SK-N-SH (cell line): ENCODE measurements around the gene RGS10. TPM values are rescaled to one million over a fixed set of nuclear protein-coding genes. Genes with fewer than 3 reads are reported as not detected.

Source experiments
- CTCF ChIA-PET: fragments of 300-600, 350-600 bp; formaldehyde crosslinking; extraction: SDS; loops from one replicate; lab custom pipeline; 2021; lab: Yijun Ruan, JAX
- POLR2A ChIA-PET: fragments of 350-600 bp; sonication (Branson Sonifier 250); formaldehyde crosslinking; extraction: SDS; loops from one replicate; lab custom pipeline; 2020; ENCODE audit warnings: antibody characterized with exemption, inconsistent platforms; lab: Yijun Ruan, JAX
- DNase-seq: peaks from one replicate; pipeline ENCODE4 v3.0.0; 2012
- H2AFZ ChIP-seq: fragments of 200-600 bp; sonication (generic); 2 replicates; pipeline ENCODE4 v1.8.1; 2016; ENCODE audit warnings: antibody characterized with exemption, mild to moderate bottlenecking, low read depth
- H3F3A ChIP-seq: fragments of 200-600 bp; sonication (generic); replicated peaks from 2 replicates; pipeline ENCODE3; 2016; ENCODE audit warnings: antibody characterized with exemption, mild to moderate bottlenecking; ENCODE audit not compliant: insufficient read depth
- H3K27ac ChIP-seq, 2 experiments: fragments of 200-500 bp in 1 of 2; fragments of 200-600 bp in 1 of 2; sonication (Bioruptor generic) in 1 of 2; sonication (generic), shearing (Covaris generic) in 1 of 2; 2 replicates each; pipeline versions ENCODE4 v1.5.1 to v1.6.1; 2014 to 2016; ENCODE audit warnings: low read depth in 2 of 2, inconsistent platforms in 1 of 2, low read length in 1 of 2, mild to moderate bottlenecking in 1 of 2, mixed read lengths in 1 of 2
- H3K27me3 ChIP-seq: fragments of 200-600 bp; sonication (generic), shearing (Covaris generic); 2 replicates; pipeline ENCODE4 v1.6.1; 2016; ENCODE audit warnings: mixed run types; ENCODE audit not compliant: insufficient read depth
- H3K36me3 ChIP-seq, 2 experiments: fragments of 200-500 bp in 1 of 2; fragments of 200-600 bp in 1 of 2; sonication (Bioruptor generic) in 1 of 2; sonication (generic) in 1 of 2; replicated peaks in 1 of 2; 2 replicates each; pipeline versions ENCODE3 to v1.5.1; 2014 to 2016; ENCODE audit warnings: low read length in 1 of 2, mild to moderate bottlenecking in 1 of 2; ENCODE audit not compliant: insufficient read depth in 2 of 2, control insufficient read depth in 1 of 2
- H3K4me1 ChIP-seq, 2 experiments: fragments of 200-500 bp in 1 of 2; fragments of 200-600 bp in 1 of 2; sonication (Bioruptor generic) in 1 of 2; sonication (generic), shearing (Covaris generic) in 1 of 2; 2 replicates each; pipeline versions ENCODE4 v1.5.1 to v1.6.1; 2014 to 2016; ENCODE audit warnings: low read depth in 1 of 2, low read length in 1 of 2, mixed run types in 1 of 2; ENCODE audit not compliant: insufficient read depth in 2 of 2, control insufficient read depth in 1 of 2
- H3K4me2 ChIP-seq: fragments of 200-600 bp; sonication (generic), shearing (Covaris generic); 2 replicates; pipeline ENCODE4 v1.6.1; 2017; ENCODE audit warnings: mixed run types
- H3K4me3 ChIP-seq, 2 experiments: fragments of 200-500 bp in 1 of 2; fragments of 200-600 bp in 1 of 2; sonication (Bioruptor generic) in 1 of 2; sonication (generic), shearing (Covaris generic) in 1 of 2; 2 replicates each; pipeline versions ENCODE4 v1.5.1 to v1.8.1; 2014 to 2016; ENCODE audit warnings: low read depth in 2 of 2, inconsistent platforms in 1 of 2, low read length in 1 of 2, mild to moderate bottlenecking in 1 of 2, mixed read lengths in 1 of 2, moderate library complexity in 1 of 2
- H3K79me2 ChIP-seq: fragments of 200-600 bp; sonication (generic); 2 replicates; pipeline ENCODE4 v1.8.1; 2017; ENCODE audit warnings: mild to moderate bottlenecking; ENCODE audit not compliant: insufficient read depth
- H3K9ac ChIP-seq: fragments of 200-600 bp; sonication (generic); 2 replicates; pipeline ENCODE4 v1.6.1; 2017; ENCODE audit warnings: mixed run types
- H3K9me2 ChIP-seq: fragments of 200-600 bp; sonication (generic); 2 replicates; pipeline ENCODE4 v1.6.1; 2017; ENCODE audit warnings: mixed run types
- H3K9me3 ChIP-seq: fragments of 200-600 bp; sonication (generic); 2 replicates; pipeline ENCODE4 v1.6.1; 2017; ENCODE audit warnings: mixed run types, mild to moderate bottlenecking, moderate library complexity
- H4K20me1 ChIP-seq: fragments of 200-600 bp; sonication (generic); 2 replicates; pipeline ENCODE4 v1.6.1; 2017; ENCODE audit warnings: mild to moderate bottlenecking, mixed run types; ENCODE audit not compliant: insufficient read depth
- CHD2 ChIP-seq: fragments of 150-350 bp; IDR thresholded peaks from 2 replicates; pipeline ENCODE4 v1.6.1; 2018; ENCODE audit warnings: low read length; ENCODE audit not compliant: partially characterized antibody
- EP300 ChIP-seq, 2 experiments: IDR thresholded peaks; 2 replicates each; pipeline versions ENCODE4 v1.4.0 to v1.6.1; 2012; ENCODE audit warnings: borderline replicate concordance in 1 of 2, low read depth in 1 of 2, low read length in 1 of 2
- EZH2phosphoT487 ChIP-seq: fragments of 200-600 bp; sonication (generic); IDR thresholded peaks from 2 replicates; pipeline ENCODE4 v1.6.1; 2017; ENCODE audit warnings: low read depth, mixed run types, mild to moderate bottlenecking, antibody characterized with exemption, moderate library complexity, borderline replicate concordance
- FOSL2 ChIP-seq: IDR thresholded peaks from 2 replicates; pipeline ENCODE4 v1.4.0; 2012; ENCODE audit warnings: low read depth, mild to moderate bottlenecking, moderate library complexity, borderline replicate concordance
- FOXM1 ChIP-seq: IDR thresholded peaks from 2 replicates; pipeline ENCODE4 v1.4.0; 2012; ENCODE audit warnings: low read depth, mild to moderate bottlenecking
- MEF2A ChIP-seq: IDR thresholded peaks from 2 replicates; pipeline ENCODE4 v1.4.0; 2012; ENCODE audit warnings: low read depth, borderline replicate concordance
- PBX3 ChIP-seq: IDR thresholded peaks from 2 replicates; pipeline ENCODE4; 2012
- RCOR1 ChIP-seq: fragments of 150-350 bp; IDR thresholded peaks from 2 replicates; pipeline ENCODE4 v1.6.1; 2017; ENCODE audit warnings: antibody characterized with exemption, low read length
- SIN3A ChIP-seq: IDR thresholded peaks from 2 replicates; pipeline ENCODE4 v1.6.1; 2012; ENCODE audit warnings: low read depth, mild to moderate bottlenecking, low read length, moderate library complexity, borderline replicate concordance
- TAF1 ChIP-seq: IDR thresholded peaks from 2 replicates; pipeline ENCODE4 v1.6.1; 2012; ENCODE audit warnings: low read depth, mild to moderate bottlenecking, low read length, moderate library complexity, borderline replicate concordance
- TCF12 ChIP-seq: IDR thresholded peaks from 2 replicates; pipeline ENCODE4 v1.4.0; 2012
- USF2 ChIP-seq: fragments of 150-350 bp; IDR thresholded peaks from 2 replicates; pipeline ENCODE4 v1.6.1; 2017; ENCODE audit warnings: antibody characterized with exemption, low read length, low read depth, borderline replicate concordance
- ZBTB33 ChIP-seq: IDR thresholded peaks from 2 replicates; pipeline ENCODE4 v1.4.0; 2012; ENCODE audit warnings: low read depth, borderline replicate concordance
- WGBS: methylation state at CpG from one replicate; pipeline ENCODE4 v1.1.6; 2017; ENCODE audit warnings: low lambda C conversion rate; 5-methylcytosine and 5-hydroxymethylcytosine counted together
- polyA plus RNA-seq, 3 experiments: library from polyadenylated mRNA; depleted of rRNA; stranded (reverse); fragments of >200 nt; gene quantifications; 2 replicates each; pipeline ENCODE4 v1.2.3, GENCODE V29; 2012

RGS10 gene
- polyA plus RNA-seq, 1 of the 3 experiments (the other 2 are of a cell fraction), result 44.6 TPM

- TF ChIP-seq PBX3 (no peak), EZH2phosphoT487 (no peak)
These were observed 811 bp downstream of the RGS10 start (continued) for GRCh38 chr10:119541459-119542356.

GRCh38 chr10:119541046-119541445 is 1.5 kb downstream of the RGS10 start:
- TF ChIP-seq PBX3 (no peak), ZBTB33 (no peak), FOXM1 (no peak), MEF2A (no peak), EP300 (IDR thresholded peaks at IDR 0.05; ENCODE audit: borderline replicate concordance in 1 of 2, low read depth in 1 of 2, low read length in 1 of 2) (no peak), FOSL2 (no peak), TCF12 (no peak), CHD2 (no peak), USF2 (no peak), RCOR1 (no peak), TAF1 (no peak), SIN3A (no peak)
- CTCF ChIA-PET, result interaction anchor here (0.9 to 1.3 kb wide), 3 partner anchors 12 to 342 kb away, joined by 3 to 5 read pairs (median 3); no protein-coding TSS in a partner anchor
- H3K79me2 ChIP-seq, result peaks cover 61% of the 10 kb centered on the region
- DNase-seq, result no peak
- peaks cover 2 to 17% of the 10 kb centered on the region in 2 experiments; a peak in 3 of 4 replicates for H3K4me1 ChIP-seq
- H3K27me3 ChIP-seq, result no peaks in the 10 kb centered on the region
- H4K20me1 ChIP-seq, result no peaks in the 10 kb centered on the region
- peak overlapping the region; percentile 97 for H3K4me2 ChIP-seq
- H3K27ac ChIP-seq, result no peak overlapping the region
- peaks cover 4% of the 10 kb centered on the region for H3F3A ChIP-seq
- no peak overlapping the region for H3K9ac ChIP-seq
- H3K4me3 ChIP-seq, result peak overlapping the region; percentile 63 to 71; a peak in 2 of 4 replicates
- no peaks in the 10 kb centered on the region for H3K9me3 ChIP-seq
- POLR2A ChIA-PET, result interaction anchor here (0.6 kb wide), 1 partner anchor 31 kb away, joined by 6 read pairs; no protein-coding TSS in a partner anchor
- no peak overlapping the region for H2AFZ ChIP-seq
- no peaks in the 10 kb centered on the region for H3K36me3 ChIP-seq
- WGBS, result 92% methylated on average over 6 of the region's 6 CpGs
- H3K9me2 ChIP-seq, result no peaks in the 10 kb centered on the region
